GM10847 (cell line): ENCODE data around the gene OSBPL8.

Source experiments
- POLR2A ChIP-seq: IDR thresholded peaks from 2 replicates; pipeline ENCODE4 v1.6.1; 2011; ENCODE audit not compliant: insufficient read length; ENCODE audit errors: extremely low read depth

OSBPL8 gene

DNA sequence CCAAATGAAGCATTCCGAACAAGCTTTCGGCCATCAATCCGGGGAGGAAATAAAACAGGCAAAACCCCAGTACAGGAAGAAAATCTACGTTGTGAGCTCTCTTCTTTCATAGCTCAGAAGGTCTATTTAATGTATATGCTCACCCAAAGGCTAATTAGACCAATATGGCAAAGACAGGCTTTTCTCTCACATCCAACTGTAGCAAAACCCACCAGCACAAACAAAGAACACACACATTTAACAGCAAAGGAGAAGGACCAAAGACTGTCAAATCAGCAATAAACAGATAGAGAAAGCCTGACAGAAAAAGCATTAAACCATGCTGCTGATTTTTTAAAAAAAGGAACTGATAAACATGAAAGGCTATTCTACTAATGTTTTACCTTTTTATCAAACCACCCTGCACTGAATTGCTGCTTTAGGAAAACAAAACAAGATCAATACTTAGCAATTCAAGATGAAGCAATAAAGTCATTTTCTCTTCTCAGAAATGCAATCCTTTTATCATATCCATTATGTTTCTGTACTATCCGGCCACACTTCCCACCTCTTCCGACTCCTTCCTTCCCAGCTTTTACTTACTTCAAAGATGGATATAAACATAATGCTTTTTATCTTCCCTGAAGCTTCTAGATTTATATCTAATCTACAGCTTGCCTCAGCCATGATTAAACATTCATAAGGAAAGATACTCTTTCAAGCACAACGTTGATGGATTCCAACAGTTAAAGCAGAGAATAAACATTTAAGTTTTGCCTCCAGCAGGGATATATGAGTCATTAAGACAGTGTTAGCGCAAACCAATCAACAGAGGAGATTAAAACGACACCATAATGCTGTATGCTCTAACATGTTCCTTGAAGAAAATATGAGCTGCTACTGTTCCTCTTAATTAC lies 136.8 kb downstream of the OSBPL8 start:
- no peak for TF ChIP-seq POLR2A

GRCh38 chr12:76422154-76422542 lies 137.4 kb downstream of the OSBPL8 start:
- TF ChIP-seq POLR2A: no peak

- no peak for TF ChIP-seq POLR2A
Measured at GRCh38 chr12:76421046-76421445, 138.5 kb downstream of the OSBPL8 start.

- no peak for TF ChIP-seq POLR2A
Measured at GRCh38 chr12:76420222-76420621, 139.3 kb downstream of the OSBPL8 start.

- TF ChIP-seq POLR2A: no peak
Measured at GRCh38 chr12:76417116-76417515, 142.5 kb downstream of the OSBPL8 start.

GRCh38 chr12:76413121-76413520 lies 146.4 kb downstream of the OSBPL8 start:
- no peak for TF ChIP-seq POLR2A

DNA sequence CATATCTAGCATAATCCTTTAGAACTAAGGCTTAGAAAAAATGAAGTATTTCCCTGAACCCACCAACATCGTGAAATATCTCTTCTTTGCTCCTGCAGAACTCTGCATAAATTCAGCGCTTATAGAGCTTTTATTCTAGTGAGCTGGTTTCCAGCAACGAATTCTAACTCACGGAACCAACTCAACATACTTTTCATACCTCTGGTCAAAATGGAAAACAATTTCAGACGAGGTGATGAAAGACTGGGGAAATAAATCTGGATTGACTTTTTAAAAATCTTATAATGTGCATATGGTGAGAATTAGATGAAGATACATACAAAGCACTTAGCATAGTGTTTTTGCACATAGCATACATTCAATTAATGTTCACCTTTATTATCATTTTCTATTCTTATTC lies 148.8 kb downstream of the OSBPL8 start:
- TF ChIP-seq POLR2A: no peak

- TF ChIP-seq POLR2A: no peak
Measured at GRCh38 chr12:76410371-76410770, 149.2 kb downstream of the OSBPL8 start.

DNA sequence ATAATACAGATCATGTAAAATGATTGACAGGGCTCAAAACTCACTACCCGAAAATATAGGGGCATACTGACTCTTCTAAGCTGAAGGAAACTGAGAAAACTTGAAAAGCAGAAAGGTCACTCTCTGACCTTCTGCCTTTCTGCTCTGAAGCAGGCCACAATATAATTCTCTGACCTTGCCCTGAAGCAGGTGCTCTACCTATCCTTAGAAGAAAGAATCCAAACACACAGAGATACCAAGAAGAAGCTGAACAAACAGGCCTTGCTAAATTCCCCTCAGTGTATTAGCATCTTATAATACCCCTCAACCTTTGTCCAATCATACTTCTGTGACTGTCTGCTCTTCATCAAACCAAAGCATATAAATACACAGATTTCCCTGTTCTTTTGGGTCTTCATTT lies 150.5 kb downstream of the OSBPL8 start:
- TF ChIP-seq POLR2A: no peak

DNA sequence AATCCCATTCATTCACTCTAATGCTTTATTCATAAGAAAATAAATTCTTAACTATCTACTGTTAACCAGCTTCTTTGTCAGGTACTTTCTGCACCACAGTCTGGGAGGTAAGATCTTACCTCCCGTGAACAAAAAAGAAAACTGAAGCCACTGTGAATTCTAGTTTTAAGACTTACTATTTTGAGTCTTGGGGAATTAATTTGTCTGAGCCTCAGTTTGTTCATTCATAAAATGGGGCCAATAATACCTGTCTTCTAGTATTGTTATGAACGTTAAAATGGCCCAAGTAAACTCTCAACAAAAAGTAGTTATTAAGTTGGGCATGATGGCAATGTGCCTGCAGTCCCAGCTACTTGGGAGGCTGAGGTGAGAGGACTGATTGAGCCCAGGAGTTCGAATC lies 151.9 kb downstream of the OSBPL8 start:
- no peak for TF ChIP-seq POLR2A

DNA sequence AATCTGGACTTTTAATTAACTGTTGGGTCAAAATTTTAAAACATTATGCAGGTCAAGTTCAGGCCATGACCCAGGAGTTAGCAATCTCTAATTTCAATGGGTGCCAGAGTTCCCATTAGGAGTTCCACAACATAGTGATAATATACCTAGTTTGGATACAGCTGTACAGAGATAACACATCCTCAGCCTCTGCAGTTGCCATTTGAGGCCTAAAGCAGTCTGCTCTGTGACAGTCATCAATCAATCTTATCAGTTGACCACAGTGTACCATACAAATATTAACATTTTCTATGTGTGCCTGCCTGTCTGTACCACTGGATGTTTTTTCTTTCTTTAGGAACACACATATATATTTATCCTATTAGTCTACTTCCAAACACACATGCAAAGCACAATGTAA lies 157.3 kb downstream of the OSBPL8 start:
- no peak for TF ChIP-seq POLR2A

GRCh38 chr12:76400136-76400535 lies 159.4 kb downstream of the OSBPL8 start:
- TF ChIP-seq POLR2A: no peak

- TF ChIP-seq POLR2A: no peak
Measured at GRCh38 chr12:76399040-76399439, 160.5 kb downstream of the OSBPL8 start.

- TF ChIP-seq POLR2A: no peak
Measured at GRCh38 chr12:76398106-76398505, 161.5 kb downstream of the OSBPL8 start.

DNA sequence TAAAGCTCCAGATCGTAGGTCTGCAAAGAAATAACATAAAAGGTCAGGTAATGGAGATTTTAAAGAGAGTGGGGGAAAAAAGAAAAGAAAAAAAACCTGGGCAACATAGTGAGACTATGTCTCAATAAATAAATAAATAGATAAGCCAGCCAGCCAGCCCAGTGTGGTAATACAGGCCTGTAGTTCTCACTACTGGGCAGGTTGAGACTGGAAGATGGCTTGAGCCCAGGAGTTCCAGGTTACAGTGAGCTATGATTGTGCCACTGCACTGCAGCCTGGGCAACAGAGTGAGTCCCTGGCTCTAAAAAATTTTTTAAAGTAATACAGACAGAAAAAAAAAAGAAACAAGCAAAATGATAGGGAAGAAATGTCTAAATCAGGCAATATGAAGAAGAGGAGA lies 168.1 kb downstream of the OSBPL8 start:
- TF ChIP-seq POLR2A: no peak

- TF ChIP-seq POLR2A: no peak
Measured at GRCh38 chr12:76387614-76388013, 172.0 kb downstream of the OSBPL8 start.

DNA sequence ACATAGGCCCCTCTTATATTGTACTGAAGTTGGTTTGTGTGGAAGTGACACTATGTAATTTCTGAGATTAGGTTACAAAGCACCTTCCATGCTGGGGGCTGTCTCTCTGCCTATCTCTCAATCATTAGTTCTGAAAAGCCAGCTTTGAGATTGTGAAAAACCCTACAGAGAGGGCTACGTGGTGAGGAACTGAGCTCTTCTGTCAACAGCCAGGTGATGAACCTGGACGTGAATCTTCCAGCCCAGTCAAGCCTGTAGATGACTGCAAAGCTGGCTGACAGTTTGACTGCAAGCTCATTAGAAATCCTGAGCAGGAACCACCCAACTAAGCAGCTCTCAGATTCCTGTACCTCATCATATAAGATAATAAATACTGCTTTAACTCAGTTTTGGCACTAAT lies 175.0 kb downstream of the OSBPL8 start:
- TF ChIP-seq POLR2A: no peak

GRCh38 chr12:76383988-76384387 lies 175.6 kb downstream of the OSBPL8 start:
- no peak for TF ChIP-seq POLR2A

GRCh38 chr12:76379261-76379660 lies 180.3 kb downstream of the OSBPL8 start:
- no peak for TF ChIP-seq POLR2A
